H9 (cell line): ENCODE results near the gene SLC2A5. TPM values are rescaled to one million over a fixed set of nuclear protein-coding genes. Genes with fewer than 3 reads are reported as not detected.

Experiments
- DNase-seq: peaks from one replicate; pipeline ENCODE4 v3.0.0-alpha.2; 2017
- H2AFZ ChIP-seq: one replicate; pipeline ENCODE4 v1.6.1; 2013; ENCODE audit warnings: mild to moderate bottlenecking, low read length, control low read depth, moderate library complexity
- H2AK5ac ChIP-seq: 2 replicates; pipeline ENCODE4 v1.6.1; 2013; ENCODE audit warnings: low read length, control low read depth, mixed read lengths; ENCODE audit not compliant: insufficient read length
- H2BK120ac ChIP-seq: one replicate; pipeline ENCODE4 v1.6.1; 2013; ENCODE audit warnings: low read depth, mild to moderate bottlenecking, low read length, control low read depth, inconsistent platforms; ENCODE audit not compliant: poor library complexity, severe bottlenecking
- H2BK12ac ChIP-seq: 2 replicates; pipeline ENCODE4 v1.6.1; 2013; ENCODE audit warnings: low read length, control low read depth, mixed read lengths, low read depth; ENCODE audit not compliant: insufficient read length
- H2BK15ac ChIP-seq: 2 replicates; pipeline ENCODE4 v1.6.1; 2013; ENCODE audit warnings: low read depth, low read length, control low read depth
- H2BK20ac ChIP-seq: one replicate; pipeline ENCODE4 v1.6.1; 2013; ENCODE audit warnings: low read depth, mild to moderate bottlenecking, low read length, control low read depth, inconsistent platforms; ENCODE audit not compliant: poor library complexity, severe bottlenecking
- H2BK5ac ChIP-seq: 2 replicates; pipeline ENCODE4 v1.6.1; 2013; ENCODE audit warnings: low read length, control low read depth, mixed read lengths; ENCODE audit not compliant: insufficient read length
- H3K14ac ChIP-seq: 2 replicates; pipeline ENCODE4 v1.6.1; 2013; ENCODE audit warnings: low read length, control low read depth; ENCODE audit not compliant: insufficient read depth
- H3K18ac ChIP-seq: 2 replicates; pipeline ENCODE4 v1.6.1; 2013; ENCODE audit warnings: low read depth, mild to moderate bottlenecking, mixed read lengths, low read length, control low read depth; ENCODE audit not compliant: insufficient read length
- H3K23ac ChIP-seq: 2 replicates; pipeline ENCODE4 v1.6.1; 2013; ENCODE audit warnings: low read length, control low read depth, mixed read lengths, low read depth; ENCODE audit not compliant: insufficient read length
- H3K23me2 ChIP-seq: 2 replicates; pipeline ENCODE4 v1.6.1; 2013; ENCODE audit warnings: low read depth, mild to moderate bottlenecking, mixed read lengths, low read length, control low read depth; ENCODE audit not compliant: insufficient read length, poor library complexity, severe bottlenecking
- H3K27ac ChIP-seq: 2 replicates; pipeline ENCODE4 v1.5.1; 2013; ENCODE audit warnings: low read length, control low read depth, mixed read lengths, low read depth; ENCODE audit not compliant: insufficient read length
- H3K27me3 ChIP-seq: 2 replicates; pipeline ENCODE4 v1.6.1; 2013; ENCODE audit warnings: low read length, control low read depth, inconsistent platforms; ENCODE audit not compliant: insufficient read depth
- H3K4ac ChIP-seq: 2 replicates; pipeline ENCODE4 v1.6.1; 2013; ENCODE audit warnings: low read depth, mild to moderate bottlenecking, control low read depth, inconsistent platforms, low read length, moderate library complexity
- H3K4me1 ChIP-seq: 2 replicates; pipeline ENCODE4 v1.6.1; 2013; ENCODE audit warnings: low read length, control low read depth, inconsistent platforms; ENCODE audit not compliant: insufficient read depth
- H3K4me2 ChIP-seq: 2 replicates; pipeline ENCODE4 v1.6.1; 2013; ENCODE audit warnings: low read length, control low read depth, mixed read lengths; ENCODE audit not compliant: insufficient read length, insufficient read depth
- H3K56ac ChIP-seq: 2 replicates; pipeline ENCODE4 v1.6.1; 2013; ENCODE audit warnings: low read depth, mild to moderate bottlenecking, mixed read lengths, low read length, control low read depth; ENCODE audit not compliant: insufficient read length
- H3K79me1 ChIP-seq: 2 replicates; pipeline ENCODE4 v1.6.1; 2013; ENCODE audit warnings: low read depth, mild to moderate bottlenecking, moderate library complexity, low read length, control low read depth, inconsistent platforms; ENCODE audit not compliant: insufficient read depth, poor library complexity, severe bottlenecking
- H3K79me2 ChIP-seq: 2 replicates; pipeline ENCODE4 v1.6.1; 2013; ENCODE audit warnings: low read length, control low read depth, inconsistent platforms; ENCODE audit not compliant: insufficient read depth
- H3K9ac ChIP-seq: 2 replicates; pipeline ENCODE4 v1.6.1; 2013; ENCODE audit warnings: low read length, control low read depth, mixed read lengths; ENCODE audit not compliant: insufficient read length; ENCODE audit errors: extremely low read depth
- H3K9me3 ChIP-seq: one replicate; pipeline ENCODE4 v1.6.1; 2013; ENCODE audit warnings: low read depth, low read length, inconsistent platforms; ENCODE audit not compliant: control insufficient read depth
- H3T11ph ChIP-seq: one replicate; pipeline ENCODE4 v1.6.1; 2013; ENCODE audit warnings: mild to moderate bottlenecking, low read length, control low read depth, inconsistent platforms
- H4K20me1 ChIP-seq: one replicate; pipeline ENCODE4 v1.6.1; 2013; ENCODE audit not compliant: control insufficient read depth, insufficient read length, insufficient read depth
- H4K5ac ChIP-seq: 2 replicates; pipeline ENCODE4 v1.6.1; 2013; ENCODE audit warnings: low read depth, mild to moderate bottlenecking, mixed read lengths, low read length, control low read depth; ENCODE audit not compliant: insufficient read length
- H4K8ac ChIP-seq: replicated peaks from 2 replicates; pipeline ENCODE4 v1.6.1; 2013; ENCODE audit warnings: low read length, control low read depth, mixed read lengths, low read depth; ENCODE audit not compliant: insufficient read length
- H4K91ac ChIP-seq: 2 replicates; pipeline ENCODE4 v1.6.1; 2013; ENCODE audit warnings: low read depth, mild to moderate bottlenecking, moderate library complexity, mixed read lengths, low read length, control low read depth; ENCODE audit not compliant: insufficient read length
- H3K27ac Mint-ChIP-seq, 3 experiments: 2 replicates in 2 of 3; 3 replicates in 1 of 3; pipeline ENCODE4 v1.8.0; 2020 to 2021; ENCODE audit warnings: mixed read lengths in 3 of 3, mild to moderate bottlenecking in 1 of 3, moderate library complexity in 1 of 3
- H3K27me3 Mint-ChIP-seq: 2 replicates; pipeline ENCODE4 v1.8.0; 2021; ENCODE audit warnings: low read depth, mild to moderate bottlenecking, moderate library complexity, mixed read lengths
- H3K36me3 Mint-ChIP-seq, 3 experiments: 2 replicates in 2 of 3; 3 replicates in 1 of 3; pipeline ENCODE4 v1.8.0; 2020 to 2021; ENCODE audit warnings: low read depth in 3 of 3, mixed read lengths in 3 of 3; ENCODE audit not compliant: insufficient read depth in 1 of 3
- H3K4me1 Mint-ChIP-seq, 2 experiments: 2 replicates each; pipeline ENCODE4 v1.8.0; 2020; ENCODE audit warnings: mixed read lengths in 2 of 2
- H3K4me3 Mint-ChIP-seq, 2 experiments: 2 replicates in 1 of 2; 3 replicates in 1 of 2; pipeline ENCODE4 v1.8.0; 2020 to 2021; ENCODE audit warnings: mild to moderate bottlenecking in 2 of 2, mixed read lengths in 2 of 2, moderate library complexity in 1 of 2
- H3K9me3 Mint-ChIP-seq, 2 experiments: 2 replicates in 1 of 2; 3 replicates in 1 of 2; pipeline ENCODE4 v1.8.0; 2020; ENCODE audit warnings: mild to moderate bottlenecking in 2 of 2, mixed read lengths in 2 of 2, moderate library complexity in 1 of 2
- CTCF ChIP-seq: fragments of 200-600 bp; sonication (generic); conservative IDR thresholded peaks from 3 replicates; pipeline ENCODE4 v1.8.0; 2021; ENCODE audit warnings: antibody characterized with exemption, mild to moderate bottlenecking
- WGBS: extraction: QIAGEN DNeasy Blood & Tissue Kit; methylation state at CpG from one replicate; pipeline ENCODE4 v1.1.7; 2013; ENCODE audit warnings: missing lambda C conversion rate, low lambda C conversion rate, mixed read lengths; ENCODE audit not compliant: insufficient read length; ENCODE audit errors: extremely low coverage; 5-methylcytosine and 5-hydroxymethylcytosine counted together
- total RNA-seq: library from RNA; stranded (reverse); gene quantifications from 2 replicates; pipeline ENCODE4 v1.2.1, GENCODE V29; 2021

The SLC2A5 gene
- total RNA-seq, 1 experiment from 2014 or later = not detected

- Mint-ChIP-seq H3K36me3 (no peaks in the 10 kb centered on the region; a peak in 1 of 7 replicates), H3K27ac (no peak overlapping the region; a peak in 1 of 7 replicates), H3K4me1 (peaks cover 0 to 12% of the 10 kb centered on the region in 2 experiments; a peak in 2 of 4 replicates), H3K27me3 (no peaks in the 10 kb centered on the region), H3K9me3 (0 out of 5 replicates have a peak, but pooled peaks cover 0 to 2% of the 10 kb centered on the region in 2 experiments), H3K4me3 (no peak overlapping the region)
- no peak overlapping the region for H2BK5ac ChIP-seq
- WGBS = no CpG with 5 or more reads among the region's 18 CpGs
- no peak overlapping the region for H2BK12ac ChIP-seq
- H4K5ac ChIP-seq = no peak overlapping the region
- no peak overlapping the region for H2BK20ac ChIP-seq
- H3K4me1 ChIP-seq = no peaks in the 10 kb centered on the region
- no peaks in the 10 kb centered on the region for H3K79me1 ChIP-seq
- H3T11ph ChIP-seq = no peak overlapping the region
- no peak overlapping the region for H2BK15ac ChIP-seq
- H3K9ac ChIP-seq = no peak overlapping the region
- H3K27ac ChIP-seq = no peak overlapping the region
- H3K4ac ChIP-seq = no peak overlapping the region
- H4K91ac ChIP-seq = no peak overlapping the region
- TF ChIP-seq CTCF = peak; percentile 95
- no peak overlapping the region for H4K8ac ChIP-seq
- no peak overlapping the region for H3K4me2 ChIP-seq
- no peaks in the 10 kb centered on the region for H4K20me1 ChIP-seq
- H3K14ac ChIP-seq = no peak overlapping the region
- no peak overlapping the region for H3K56ac ChIP-seq
- peak; percentile 96 for DNase-seq
- no peak overlapping the region for H3K23ac ChIP-seq
- no peak overlapping the region for H3K18ac ChIP-seq
- H3K23me2 ChIP-seq = no peaks in the 10 kb centered on the region
- no peak overlapping the region for H2AK5ac ChIP-seq
- no peak overlapping the region for H2BK120ac ChIP-seq
- no peak overlapping the region for H2AFZ ChIP-seq
- H3K79me2 ChIP-seq = no peaks in the 10 kb centered on the region
- H3K9me3 ChIP-seq = no peaks in the 10 kb centered on the region
- no peaks in the 10 kb centered on the region for H3K27me3 ChIP-seq
These were observed 41.4 kb upstream of the SLC2A5 start for GRCh38 chr1:9110669-9111356.
